HG03139 (cell line): ENCODE results near the gene COL23A1.

Experiments
- ATAC-seq: cut with Tn5 transposase; IDR thresholded peaks from one replicate; pipeline ENCODE4 v1.9.1; 2021; ENCODE audit not compliant: unreplicated experiment

Gene COL23A1

GRCh38 chr5:178426326-178427130 lies 163.7 kb downstream of the COL23A1 start:
- ATAC-seq, result no peak

- ATAC-seq, result no peak
Observed at GRCh38 chr5:178425621-178426068, 164.5 kb downstream of the COL23A1 start.

DNA sequence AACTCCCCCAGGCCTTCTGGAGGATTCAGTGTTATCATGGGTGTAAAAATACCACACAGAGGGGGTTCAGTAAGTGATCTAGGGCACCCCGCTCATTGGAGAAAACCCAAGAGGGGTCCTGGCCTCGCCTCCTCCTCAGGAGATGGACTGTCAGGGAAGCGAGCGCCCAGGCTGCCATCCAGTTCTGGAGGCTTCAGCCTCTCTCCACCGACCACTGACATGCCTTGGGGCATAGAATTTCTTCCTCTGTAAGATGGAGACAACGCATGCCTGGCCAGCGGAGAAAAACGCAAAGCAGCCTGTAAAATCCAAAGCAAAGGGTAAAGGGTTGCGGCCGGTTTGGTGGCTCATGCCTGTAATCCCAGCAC lies 165.4 kb downstream of the COL23A1 start:
- ATAC-seq, result no peak

- ATAC-seq, result no peak
Observed at GRCh38 chr5:178423901-178424809, 166.0 kb downstream of the COL23A1 start.

GRCh38 chr5:178423431-178423830 lies 166.8 kb downstream of the COL23A1 start:
- no peak for ATAC-seq

DNA sequence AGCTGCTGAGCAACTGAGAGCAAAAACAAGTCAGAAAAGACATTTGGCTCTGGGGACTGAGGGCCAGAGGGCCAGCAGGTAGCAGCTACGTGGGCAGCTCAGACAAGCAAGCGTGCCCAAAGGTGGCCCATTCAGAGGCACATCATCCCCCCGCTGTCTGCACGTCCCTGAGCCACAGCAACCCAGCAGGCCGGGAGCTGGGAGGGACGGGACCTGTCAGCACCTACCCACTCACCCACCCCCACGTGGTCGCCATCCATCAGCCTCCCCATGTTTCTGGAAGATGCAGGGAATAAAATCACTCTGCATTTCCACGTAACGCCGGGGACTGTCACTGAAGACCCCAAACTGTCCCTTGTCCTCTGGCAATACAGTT lies 167.8 kb downstream of the COL23A1 start:
- no peak for ATAC-seq

- ATAC-seq, result no peak
Observed at GRCh38 chr5:178421699-178422399, 168.3 kb downstream of the COL23A1 start.

GRCh38 chr5:178421128-178421527 lies 169.1 kb downstream of the COL23A1 start:
- ATAC-seq, result no peak

- ATAC-seq, result no peak
Observed at GRCh38 chr5:178420354-178420781, 169.8 kb downstream of the COL23A1 start.

DNA sequence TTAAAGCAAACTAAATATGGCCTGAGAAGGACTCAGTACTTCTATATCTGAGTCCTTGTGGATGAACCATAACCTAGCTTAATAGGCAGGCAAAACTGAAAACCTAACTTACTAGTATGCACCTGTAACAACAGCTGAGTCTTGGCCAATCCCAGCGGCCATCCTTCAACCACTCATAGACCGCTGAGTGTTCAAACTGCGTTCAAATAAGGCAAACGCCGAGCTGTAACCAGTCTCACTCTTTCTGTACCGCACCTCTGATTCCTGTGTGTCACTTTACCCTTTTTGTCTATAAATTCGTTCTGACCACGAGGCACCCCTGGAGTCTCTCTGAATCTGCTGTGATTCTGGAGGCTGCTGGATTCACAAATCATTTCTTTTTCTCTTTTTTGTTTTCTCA lies 170.5 kb downstream of the COL23A1 start:
- ATAC-seq, result no peak

DNA sequence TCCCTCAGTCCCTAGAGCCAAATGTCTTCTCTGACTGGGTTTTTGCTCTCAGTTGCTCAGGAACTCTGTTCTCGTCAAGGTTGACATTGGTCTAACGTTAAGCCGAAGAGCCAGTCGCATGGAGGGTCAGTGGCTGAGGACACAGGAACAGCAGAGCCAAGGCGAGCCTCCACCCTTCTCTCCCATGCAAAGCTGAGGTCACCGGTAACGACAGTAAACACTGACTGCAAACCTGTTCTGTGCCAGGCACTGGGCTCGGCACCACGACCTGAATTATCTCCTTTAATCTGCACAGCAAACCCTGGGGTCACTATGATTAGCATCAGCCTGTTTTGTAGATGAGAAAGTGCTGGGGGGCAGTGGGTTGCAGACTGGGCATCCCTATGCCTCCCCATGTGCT lies 171.0 kb downstream of the COL23A1 start:
- ATAC-seq, result no peak

DNA sequence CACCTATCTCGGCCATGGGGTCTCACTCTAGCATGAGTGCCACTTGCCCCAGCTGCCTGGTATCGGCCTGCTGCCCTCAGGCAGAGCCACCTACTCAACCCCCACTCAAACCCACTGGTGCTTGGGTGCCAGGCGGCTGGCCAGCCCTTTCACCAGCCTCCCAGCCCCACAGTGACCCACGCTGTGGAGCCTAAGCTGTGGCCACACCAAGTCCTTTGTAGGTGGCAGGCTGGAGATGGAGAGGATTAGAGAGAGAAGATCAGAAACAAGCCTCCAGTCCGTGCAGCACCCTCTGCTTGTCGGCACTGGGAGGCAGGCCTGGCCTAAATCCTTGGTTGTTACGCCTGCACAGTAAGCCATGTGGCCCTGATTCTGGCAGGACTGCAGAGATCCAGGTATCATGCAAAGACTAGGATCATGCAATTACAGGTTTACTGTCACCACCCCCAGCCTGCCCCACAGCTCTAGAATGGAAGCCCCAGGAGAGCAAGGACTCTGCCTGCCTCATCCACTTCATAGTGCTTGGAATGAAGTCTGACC lies 171.7 kb downstream of the COL23A1 start:
- no peak for ATAC-seq

DNA sequence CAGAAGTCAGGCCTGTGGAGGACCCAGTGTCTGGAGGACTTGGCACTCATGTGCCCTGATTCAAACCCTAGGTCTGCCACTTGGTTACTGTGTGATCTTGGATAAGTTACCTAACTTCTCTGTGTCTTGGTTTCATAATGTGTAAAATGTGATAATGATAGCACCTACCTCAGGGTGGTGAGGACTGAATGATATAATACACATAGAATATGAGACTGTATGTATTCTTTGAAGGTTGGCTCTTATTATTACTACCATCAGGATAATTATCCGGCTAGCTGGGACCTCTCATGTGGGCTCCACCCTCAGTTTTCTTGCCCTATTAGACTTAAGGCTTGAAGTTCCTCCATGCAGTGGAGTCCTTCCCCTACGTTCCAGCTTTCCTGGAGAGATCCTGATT lies 172.2 kb downstream of the COL23A1 start:
- no peak for ATAC-seq

- ATAC-seq, result no peak
Observed at GRCh38 chr5:178417391-178417811, 172.8 kb downstream of the COL23A1 start.

- no peak for ATAC-seq
Observed at GRCh38 chr5:178416919-178417318, 173.3 kb downstream of the COL23A1 start.

DNA sequence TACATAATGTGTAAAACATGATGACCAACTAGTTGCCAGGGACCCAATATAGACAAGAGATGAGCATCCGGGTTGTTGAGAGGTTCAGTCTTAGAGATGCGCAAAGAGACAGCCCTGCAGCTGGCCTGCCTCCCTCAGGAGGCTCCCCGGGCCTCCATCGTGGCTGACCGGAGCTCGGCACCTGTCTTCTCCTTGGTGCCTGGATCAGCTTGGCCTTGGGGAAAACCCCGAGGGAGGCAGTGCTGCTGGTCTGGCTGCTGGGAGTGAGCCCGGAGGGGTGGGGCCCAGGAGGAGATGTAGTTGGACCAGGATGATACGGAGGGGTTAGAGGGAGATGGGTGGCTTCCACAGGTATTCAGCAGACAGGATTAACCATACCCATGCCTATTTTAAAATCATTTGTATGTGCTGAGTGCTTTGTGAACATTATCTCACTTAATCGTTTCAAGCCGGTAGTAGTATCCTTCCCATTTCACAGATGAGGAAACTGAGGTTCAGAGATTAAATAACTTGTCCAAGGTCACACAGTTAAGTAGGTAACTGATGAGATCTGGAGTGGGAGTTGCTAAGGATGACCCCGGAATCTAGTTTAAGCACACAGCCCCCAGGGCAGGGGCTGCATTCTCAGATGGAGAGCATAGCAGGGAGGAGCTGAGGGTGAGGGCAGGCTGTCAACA lies 173.8 kb downstream of the COL23A1 start:
- ATAC-seq, result no peak

DNA sequence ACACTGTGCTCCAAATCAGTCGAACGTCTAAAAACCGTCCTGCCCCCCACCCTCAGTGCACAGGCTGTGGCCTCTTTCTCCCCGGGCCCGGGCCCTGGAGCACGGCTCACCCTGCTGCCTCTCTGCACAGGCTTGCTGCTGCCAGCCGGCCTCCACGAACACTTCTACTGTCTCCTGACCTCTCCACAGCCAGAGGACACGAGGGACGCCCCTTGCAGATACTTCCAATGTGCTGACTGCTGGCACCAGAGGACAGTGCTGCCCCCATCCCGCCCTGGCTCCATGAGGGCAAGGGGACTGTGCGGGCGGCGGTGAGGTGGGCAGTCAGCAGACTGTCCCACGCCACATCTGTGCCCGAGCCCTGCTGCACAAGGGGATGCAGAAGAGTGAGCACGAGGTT lies 174.8 kb downstream of the COL23A1 start:
- ATAC-seq, result no peak

DNA sequence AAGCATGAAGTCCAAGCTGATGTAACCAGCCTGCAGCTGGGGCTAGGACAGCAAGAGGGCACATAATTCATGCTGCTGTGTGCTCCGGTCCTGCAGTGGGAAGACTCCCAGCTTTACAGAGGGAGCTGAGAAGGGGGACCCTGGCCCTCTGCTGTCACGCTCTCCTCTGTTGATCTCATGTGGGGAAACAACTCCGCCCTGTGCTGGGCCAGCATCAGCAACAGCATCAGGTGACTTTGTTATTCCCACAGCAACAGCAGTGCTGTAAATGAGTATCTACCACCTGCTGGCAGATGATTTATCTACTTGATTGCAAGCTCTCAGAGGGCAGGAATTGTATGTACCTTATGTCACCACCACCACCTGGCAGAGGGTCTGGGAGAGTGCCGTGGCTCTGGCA lies 176.2 kb downstream of the COL23A1 start:
- ATAC-seq, result no peak

GRCh38 chr5:178411083-178411482 lies 179.1 kb downstream of the COL23A1 start:
- ATAC-seq, result no peak

DNA sequence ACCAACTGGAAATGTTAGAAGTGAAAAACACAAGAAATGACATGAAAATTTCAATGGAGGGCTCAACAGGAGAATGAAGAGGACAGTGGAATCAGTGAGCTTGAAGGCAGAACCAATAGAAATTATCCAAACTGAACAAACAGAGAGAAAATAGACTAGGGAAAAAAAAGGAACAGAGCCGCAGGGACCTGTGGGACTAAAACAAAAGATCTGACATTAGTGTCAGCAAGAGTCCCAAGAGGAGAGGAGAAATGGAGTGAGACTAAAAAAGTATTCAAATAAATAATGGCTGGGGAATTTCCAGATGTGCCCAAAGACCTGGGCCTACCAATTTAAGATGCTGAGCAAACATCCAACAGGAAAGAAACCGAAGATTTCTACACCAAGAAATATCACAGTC lies 182.5 kb downstream of the COL23A1 start:
- ATAC-seq, result no peak

- no peak for ATAC-seq
Observed at GRCh38 chr5:178404987-178405386, 185.2 kb downstream of the COL23A1 start.
